ENCODE measurements around the gene ZIC2.

ZIC2 gene

GRCh38 chr13:99996381-99996973, 14.9 kb downstream of the ZIC2 start:
- TF ChIP-seq, protein P1, sequence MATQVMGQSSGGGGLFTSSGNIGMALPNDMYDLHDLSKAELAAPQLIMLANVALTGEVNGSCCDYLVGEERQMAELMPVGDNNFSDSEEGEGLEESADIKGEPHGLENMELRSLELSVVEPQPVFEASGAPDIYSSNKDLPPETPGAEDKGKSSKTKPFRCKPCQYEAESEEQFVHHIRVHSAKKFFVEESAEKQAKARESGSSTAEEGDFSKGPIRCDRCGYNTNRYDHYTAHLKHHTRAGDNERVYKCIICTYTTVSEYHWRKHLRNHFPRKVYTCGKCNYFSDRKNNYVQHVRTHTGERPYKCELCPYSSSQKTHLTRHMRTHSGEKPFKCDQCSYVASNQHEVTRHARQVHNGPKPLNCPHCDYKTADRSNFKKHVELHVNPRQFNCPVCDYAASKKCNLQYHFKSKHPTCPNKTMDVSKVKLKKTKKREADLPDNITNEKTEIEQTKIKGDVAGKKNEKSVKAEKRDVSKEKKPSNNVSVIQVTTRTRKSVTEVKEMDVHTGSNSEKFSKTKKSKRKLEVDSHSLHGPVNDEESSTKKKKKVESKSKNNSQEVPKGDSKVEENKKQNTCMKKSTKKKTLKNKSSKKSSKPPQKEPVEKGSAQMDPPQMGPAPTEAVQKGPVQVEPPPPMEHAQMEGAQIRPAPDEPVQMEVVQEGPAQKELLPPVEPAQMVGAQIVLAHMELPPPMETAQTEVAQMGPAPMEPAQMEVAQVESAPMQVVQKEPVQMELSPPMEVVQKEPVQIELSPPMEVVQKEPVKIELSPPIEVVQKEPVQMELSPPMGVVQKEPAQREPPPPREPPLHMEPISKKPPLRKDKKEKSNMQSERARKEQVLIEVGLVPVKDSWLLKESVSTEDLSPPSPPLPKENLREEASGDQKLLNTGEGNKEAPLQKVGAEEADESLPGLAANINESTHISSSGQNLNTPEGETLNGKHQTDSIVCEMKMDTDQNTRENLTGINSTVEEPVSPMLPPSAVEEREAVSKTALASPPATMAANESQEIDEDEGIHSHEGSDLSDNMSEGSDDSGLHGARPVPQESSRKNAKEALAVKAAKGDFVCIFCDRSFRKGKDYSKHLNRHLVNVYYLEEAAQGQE (IDR thresholded peaks at IDR 0.05; ENCODE audit: insufficient read depth in 1 of 2, low read depth in 2 of 2, low read length in 2 of 2) = no peak
- TF ChIP-seq SIN3A (IDR thresholded peaks at IDR 0.05; ENCODE audit: borderline replicate concordance, insufficient read depth, low read length) = no peak
- TF ChIP-seq POLR2AphosphoS5 (IDR thresholded peaks at IDR 0.05; ENCODE audit: low read depth, low read length) = no peak
- no peak for TF ChIP-seq TAF1 (IDR thresholded peaks at IDR 0.05; ENCODE audit: borderline replicate concordance, insufficient read depth, low read length)
- TF ChIP-seq FOXP2 (optimal IDR thresholded peaks at IDR 0.05; ENCODE audit: borderline replicate concordance, extremely low read depth, extremely low read length, insufficient read depth) = no peak

GRCh38 chr13:99997702-99998214, 16.2 kb downstream of the ZIC2 start:
- TF ChIP-seq POLR2AphosphoS5 (IDR thresholded peaks at IDR 0.05; ENCODE audit: low read depth, low read length) (no peak), TAF1 (IDR thresholded peaks at IDR 0.05; ENCODE audit: borderline replicate concordance, insufficient read depth, low read length) (no peak), SIN3A (IDR thresholded peaks at IDR 0.05; ENCODE audit: borderline replicate concordance, insufficient read depth, low read length) (no peak), FOXP2 (optimal IDR thresholded peaks at IDR 0.05; ENCODE audit: borderline replicate concordance, extremely low read depth, extremely low read length, insufficient read depth) (no peak)
- TF ChIP-seq, protein P1 (IDR thresholded peaks at IDR 0.05; ENCODE audit: insufficient read depth in 1 of 2, low read depth in 2 of 2, low read length in 2 of 2) = no peak

- TF ChIP-seq FOXP2 (optimal IDR thresholded peaks at IDR 0.05; ENCODE audit: borderline replicate concordance, extremely low read depth, extremely low read length, insufficient read depth) (no peak), TAF1 (IDR thresholded peaks at IDR 0.05; ENCODE audit: borderline replicate concordance, insufficient read depth, low read length) (no peak), SIN3A (IDR thresholded peaks at IDR 0.05; ENCODE audit: borderline replicate concordance, insufficient read depth, low read length) (no peak), POLR2AphosphoS5 (IDR thresholded peaks at IDR 0.05; ENCODE audit: low read depth, low read length) (no peak)
- TF ChIP-seq, protein P1 (IDR thresholded peaks at IDR 0.05; ENCODE audit: insufficient read depth in 1 of 2, low read depth in 2 of 2, low read length in 2 of 2) = no peak
Observed at GRCh38 chr13:99998261-99998660, 16.7 kb downstream of the ZIC2 start.

- no peak for TF ChIP-seq TAF1 (IDR thresholded peaks at IDR 0.05; ENCODE audit: borderline replicate concordance, insufficient read depth, low read length)
- TF ChIP-seq SIN3A (IDR thresholded peaks at IDR 0.05; ENCODE audit: borderline replicate concordance, insufficient read depth, low read length) = no peak
- TF ChIP-seq, protein P1 (IDR thresholded peaks at IDR 0.05; ENCODE audit: insufficient read depth in 1 of 2, low read depth in 2 of 2, low read length in 2 of 2) = no peak
- no peak for TF ChIP-seq FOXP2 (optimal IDR thresholded peaks at IDR 0.05; ENCODE audit: borderline replicate concordance, extremely low read depth, extremely low read length, insufficient read depth)
- TF ChIP-seq POLR2AphosphoS5 (IDR thresholded peaks at IDR 0.05; ENCODE audit: low read depth, low read length) = no peak
Observed at GRCh38 chr13:100014621-100015020, 33.0 kb downstream of the ZIC2 start.

Measured in PFSK-1 (cell line).